ENCODE results near the gene CPLX4. TPM values are rescaled to one million over a fixed set of nuclear protein-coding genes. Genes with fewer than 3 reads are reported as not detected.

CPLX4 gene
- total RNA-seq, 8 experiments from 2014 or later: 0.23 to 0.81 (median 0.49) TPM; not detected in 5

DNA sequence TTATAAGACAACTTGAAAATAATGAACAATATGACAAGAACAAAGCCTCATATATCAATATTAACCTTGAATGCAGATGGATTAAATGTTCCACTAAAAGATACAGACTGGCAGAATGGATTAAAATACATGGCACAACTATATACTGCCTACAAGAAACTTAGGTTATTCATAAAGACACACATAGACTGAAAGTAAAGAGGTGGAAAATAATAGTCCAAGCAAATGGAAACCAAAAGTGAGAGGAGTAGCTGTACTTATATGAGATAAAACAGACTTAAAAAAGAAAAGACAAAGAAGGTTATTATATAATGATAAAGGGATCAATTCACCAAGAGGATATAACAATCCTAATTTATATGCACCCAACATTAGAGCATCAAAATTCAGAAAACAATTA is 22.4 kb upstream of the CPLX4 start:
- in situ Hi-C loops (cut with MboI; ENCODE audit: low pct_unique_long_range_greater_than_20kb in 2 of 9, low sequenced_read_pairs in 9 of 9, unreplicated experiment in 9 of 9): no loop called here
- H3K4me1 ChIP-seq (replicated peaks in 1 of 2): no peaks in the 10 kb centered on the region
- no peak overlapping the region for H3K27ac ChIP-seq
- ATAC-seq (replicated peaks in 6 of 8): no peak
- no peak overlapping the region for H3K4me3 ChIP-seq

DNA sequence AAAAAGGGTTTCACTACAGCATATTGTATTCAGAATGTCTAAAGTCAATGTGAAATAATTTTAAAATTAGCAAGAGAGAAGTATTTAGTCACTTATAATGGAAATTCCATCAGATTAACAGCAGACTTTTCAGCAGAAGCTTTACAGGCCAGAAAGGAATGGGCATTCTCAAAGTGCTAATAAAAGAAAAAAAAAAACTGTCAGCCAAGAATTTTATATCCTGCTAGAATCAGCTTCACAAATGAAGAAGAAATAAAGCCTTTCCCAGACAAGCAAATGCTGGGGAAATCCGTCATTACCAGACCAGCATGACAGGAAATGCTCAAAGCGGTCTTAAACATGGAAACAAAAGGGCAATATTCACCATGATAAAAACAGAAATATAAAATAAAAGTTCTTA is 21.9 kb upstream of the CPLX4 start:
- H3K4me1 ChIP-seq (replicated peaks in 1 of 2): no peaks in the 10 kb centered on the region
- in situ Hi-C loops (cut with MboI; ENCODE audit: low pct_unique_long_range_greater_than_20kb in 2 of 9, low sequenced_read_pairs in 9 of 9, unreplicated experiment in 9 of 9): no loop called here
- H3K4me3 ChIP-seq: no peak overlapping the region
- no peak for ATAC-seq (replicated peaks in 6 of 8)
- WGBS, 10 experiments: 92 to 100% (median 97%) methylated on average over 2 of the region's 2 CpGs
- H3K27ac ChIP-seq: no peak overlapping the region

DNA sequence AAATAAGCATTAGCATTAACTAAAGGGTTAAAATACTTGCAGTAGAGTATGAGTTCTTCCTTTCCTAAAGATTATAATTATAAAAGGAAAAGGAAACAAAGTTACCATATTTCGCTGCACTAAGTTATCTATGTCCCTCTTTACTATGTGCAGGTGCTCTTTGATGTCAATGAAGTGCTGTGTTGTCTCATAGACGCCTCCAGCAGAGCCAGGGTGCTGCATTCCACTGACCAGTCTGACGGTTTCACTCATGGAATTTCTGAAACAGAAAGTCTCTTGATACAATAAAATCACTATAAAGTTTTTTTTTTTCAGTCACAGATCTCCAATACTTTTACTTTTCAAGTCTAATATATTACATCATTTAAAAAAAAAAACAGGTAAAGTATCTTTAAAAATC is 14.5 kb upstream of the CPLX4 start:
- in situ Hi-C loops (cut with MboI; ENCODE audit: low pct_unique_long_range_greater_than_20kb in 2 of 9, low sequenced_read_pairs in 9 of 9, unreplicated experiment in 9 of 9): no loop called here
- 79 to 100% (median 100%) methylated on average over 1 to 3 of the region's 3 CpGs; no CpG with 5 or more reads in 1 of the 10 experiments for WGBS, 10 experiments
- Histone ChIP-seq H3K4me3 (no peak overlapping the region), H3K4me1 (replicated peaks in 1 of 2) (no peaks in the 10 kb centered on the region), H3K27ac (no peak overlapping the region)
- no peak for ATAC-seq (replicated peaks in 6 of 8)

DNA sequence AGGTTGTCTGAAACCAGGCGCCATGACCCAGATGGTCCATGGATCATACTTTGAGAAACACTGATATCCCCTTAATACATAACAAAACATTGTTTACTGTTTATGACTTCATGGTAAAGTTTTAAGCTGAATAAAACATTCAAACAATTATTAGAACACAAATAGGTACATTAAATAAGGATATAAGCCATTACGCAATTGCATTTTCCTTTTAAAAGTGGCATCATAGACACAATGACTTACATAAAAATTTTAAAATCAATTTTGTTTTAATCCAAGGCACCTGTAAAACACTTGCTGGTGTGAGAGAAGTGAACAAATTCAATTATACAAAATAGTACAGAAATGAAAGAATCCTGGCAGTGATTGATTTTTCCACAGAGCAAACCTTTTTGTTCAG is 10.2 kb upstream of the CPLX4 start:
- WGBS, 10 experiments: 43 to 100% (median 100%) methylated on average over 1 to 2 of the region's 2 CpGs
- Histone ChIP-seq H3K4me1 (replicated peaks in 1 of 2) (peaks cover 2% of the 10 kb centered on the region in 2 donors), H3K4me3 (no peak overlapping the region), H3K27ac (no peak overlapping the region)
- in situ Hi-C loops (cut with MboI; ENCODE audit: low pct_unique_long_range_greater_than_20kb in 2 of 9, low sequenced_read_pairs in 9 of 9, unreplicated experiment in 9 of 9): no loop called here
- ATAC-seq (replicated peaks in 6 of 8): no peak

DNA sequence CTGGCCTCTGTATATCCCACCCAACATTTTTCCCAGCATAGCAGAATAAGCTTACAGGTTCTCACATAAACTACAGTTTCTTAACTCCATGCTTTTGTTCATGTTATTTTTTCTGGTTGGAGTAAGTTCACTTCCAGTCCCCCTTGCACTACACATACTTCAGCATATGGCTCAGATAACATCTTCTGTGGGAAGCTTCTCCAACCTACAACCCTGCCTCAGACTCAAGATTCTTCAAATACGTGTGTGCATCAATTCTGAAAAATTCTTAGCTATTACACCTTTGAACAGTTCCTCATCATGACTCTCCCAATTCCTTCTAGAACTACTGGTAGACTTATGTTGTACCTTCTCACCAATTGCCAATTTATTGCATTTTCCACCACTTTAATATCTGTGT is 7.5 kb upstream of the CPLX4 start:
- ATAC-seq (replicated peaks in 6 of 8): no peak
- 80 to 100% (median 92%) methylated on average over 1 of the region's 1 CpG; no CpG with 5 or more reads in 5 of the 10 experiments for WGBS, 10 experiments
- Histone ChIP-seq H3K27ac (no peak overlapping the region), H3K4me1 (replicated peaks in 1 of 2) (peaks cover 2% of the 10 kb centered on the region in 2 donors), H3K4me3 (no peak overlapping the region)
- in situ Hi-C loops (cut with MboI; ENCODE audit: low pct_unique_long_range_greater_than_20kb in 2 of 9, low sequenced_read_pairs in 9 of 9, unreplicated experiment in 9 of 9): no loop called here

DNA sequence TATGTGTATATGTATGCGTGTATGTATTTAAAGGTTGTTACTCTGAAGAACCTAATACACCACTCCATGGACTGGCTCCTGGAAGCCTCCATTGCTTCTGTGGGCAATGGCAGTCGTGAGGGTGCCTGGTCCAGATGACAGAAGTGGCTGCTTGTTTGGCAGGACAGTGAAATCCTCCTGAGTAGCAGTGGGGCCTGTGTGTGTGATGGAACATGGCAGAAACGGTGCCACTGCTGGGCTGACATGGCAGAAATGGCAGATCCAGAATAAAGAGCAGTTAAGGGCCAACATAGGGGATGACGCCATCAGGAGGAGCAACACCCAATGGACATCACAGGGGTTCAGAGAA is 6.1 kb upstream of the CPLX4 start:
- WGBS, 10 experiments: 85 to 100% (median 100%) methylated on average over 1 to 3 of the region's 4 CpGs; no CpG with 5 or more reads in 4 of the 10 experiments

DNA sequence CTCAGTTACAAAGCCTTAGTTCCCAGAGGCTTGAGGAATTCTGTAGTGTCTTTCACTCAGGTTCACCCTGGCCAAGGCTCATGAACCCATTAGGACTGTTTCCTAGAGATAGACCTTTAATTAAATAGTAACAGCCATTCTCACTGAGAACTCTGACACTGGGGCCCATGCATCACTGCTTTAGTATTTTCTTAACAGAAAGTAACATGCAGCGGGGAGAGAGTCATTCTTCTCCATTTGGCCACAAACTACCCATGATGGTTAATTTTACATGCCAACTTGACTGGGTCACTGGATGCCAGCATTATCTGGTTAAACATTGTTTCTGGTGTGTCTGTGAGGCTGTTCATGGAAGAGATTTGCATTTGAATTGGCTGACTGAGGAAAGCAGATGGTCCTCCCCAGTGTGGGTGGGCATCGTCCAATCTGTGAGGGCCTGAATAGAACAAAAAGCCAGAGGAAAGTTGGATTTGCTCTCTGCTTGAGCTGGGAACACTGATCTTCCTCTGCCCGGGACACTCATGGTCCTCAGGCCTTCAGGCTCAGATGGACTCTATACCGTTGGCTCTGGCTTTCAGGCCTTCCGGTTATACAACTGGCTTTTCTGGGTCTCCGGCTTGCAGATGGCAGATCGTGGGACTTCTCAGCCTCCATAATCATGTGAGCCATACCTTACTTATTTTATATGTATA is 5.6 kb upstream of the CPLX4 start:
- H3K4me1 ChIP-seq (replicated peaks in 1 of 2): peaks cover 2% of the 10 kb centered on the region in 2 donors
- H3K4me3 ChIP-seq: no peak overlapping the region
- in situ Hi-C loops (cut with MboI; ENCODE audit: low pct_unique_long_range_greater_than_20kb in 2 of 9, low sequenced_read_pairs in 9 of 9, unreplicated experiment in 9 of 9): no loop called here
- H3K27ac ChIP-seq: no peak overlapping the region
- peak in 5 of 8 experiments; percentile 65 to 87 (median 70) for ATAC-seq (replicated peaks in 6 of 8)
- 61 to 100% (median 82%) methylated on average over 1 to 6 of the region's 7 CpGs; no CpG with 5 or more reads in 3 of the 10 experiments for WGBS, 10 experiments

More for the DNA sequence above, 6.1 kb upstream of the CPLX4 start:
- no peak overlapping the region for H3K4me3 ChIP-seq
- no peak for ATAC-seq (replicated peaks in 6 of 8)
- H3K4me1 ChIP-seq (replicated peaks in 1 of 2): peaks cover 2% of the 10 kb centered on the region in 2 donors
- H3K27ac ChIP-seq: no peak overlapping the region
- in situ Hi-C loops (cut with MboI; ENCODE audit: low pct_unique_long_range_greater_than_20kb in 2 of 9, low sequenced_read_pairs in 9 of 9, unreplicated experiment in 9 of 9): no loop called here

DNA sequence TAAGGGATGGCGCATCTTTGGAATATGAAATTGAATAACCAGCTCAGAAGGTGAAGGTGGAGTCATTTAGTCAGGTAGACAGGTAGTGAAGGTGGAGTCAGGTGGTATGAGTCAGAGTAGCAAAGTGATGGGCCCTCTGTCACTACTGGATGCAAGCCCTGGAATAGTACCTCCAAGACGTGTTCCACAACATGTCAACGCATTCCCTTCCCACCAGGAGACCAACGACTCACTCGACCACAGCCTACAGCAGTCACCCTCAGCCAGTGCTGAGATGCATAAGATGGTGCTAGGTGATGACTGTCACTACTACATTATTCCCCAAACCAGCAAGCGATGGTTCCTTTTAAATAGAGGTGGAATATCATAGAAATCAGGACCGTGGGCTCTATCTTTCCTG is 6.8 kb downstream of the CPLX4 start:
- WGBS, 10 experiments: 20 to 95% (median 79%) methylated on average over 1 to 7 of the region's 7 CpGs; no CpG with 5 or more reads in 2 of the 10 experiments
- Histone ChIP-seq H3K4me1 (replicated peaks in 1 of 2) (no peaks in the 10 kb centered on the region), H3K27ac (no peak overlapping the region), H3K4me3 (no peak overlapping the region)
- ATAC-seq (replicated peaks in 6 of 8): no peak
- in situ Hi-C loops (cut with MboI; ENCODE audit: low pct_unique_long_range_greater_than_20kb in 2 of 9, low sequenced_read_pairs in 9 of 9, unreplicated experiment in 9 of 9): loop anchor here in 1 of 9 experiments (10.0 kb wide), 1 partner anchor 83 kb away; no protein-coding TSS in a partner anchor

DNA sequence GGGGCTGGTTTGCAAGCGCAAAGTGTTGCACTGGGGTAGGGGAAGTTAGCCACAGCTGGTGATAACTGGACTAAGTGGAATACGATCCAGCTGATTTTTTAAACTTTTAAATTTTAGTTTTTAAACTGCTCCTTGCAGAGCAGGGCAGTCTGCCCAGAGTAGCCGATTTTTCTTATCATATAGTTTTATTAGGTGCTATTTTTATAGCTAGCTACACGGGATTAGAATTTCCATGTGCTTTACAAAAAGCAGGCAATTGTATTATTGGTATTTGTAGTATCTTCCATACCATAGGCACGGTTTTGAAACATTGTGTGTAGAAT is 9.6 kb downstream of the CPLX4 start:
- WGBS, 10 experiments: 0 to 73% (median 18%) methylated on average over 1 to 4 of the region's 5 CpGs; no CpG with 5 or more reads in 2 of the 10 experiments
- in situ Hi-C loops (cut with MboI; ENCODE audit: low pct_unique_long_range_greater_than_20kb in 2 of 9, low sequenced_read_pairs in 9 of 9, unreplicated experiment in 9 of 9): no loop called here
- Histone ChIP-seq H3K4me1 (replicated peaks in 1 of 2) (no peaks in the 10 kb centered on the region), H3K27ac (no peak overlapping the region), H3K4me3 (peak overlapping the region; percentile 20 to 33 (median 28))
- peak in 3 of 8 experiments; percentile 65 to 71 (median 67) for ATAC-seq (replicated peaks in 6 of 8)

DNA sequence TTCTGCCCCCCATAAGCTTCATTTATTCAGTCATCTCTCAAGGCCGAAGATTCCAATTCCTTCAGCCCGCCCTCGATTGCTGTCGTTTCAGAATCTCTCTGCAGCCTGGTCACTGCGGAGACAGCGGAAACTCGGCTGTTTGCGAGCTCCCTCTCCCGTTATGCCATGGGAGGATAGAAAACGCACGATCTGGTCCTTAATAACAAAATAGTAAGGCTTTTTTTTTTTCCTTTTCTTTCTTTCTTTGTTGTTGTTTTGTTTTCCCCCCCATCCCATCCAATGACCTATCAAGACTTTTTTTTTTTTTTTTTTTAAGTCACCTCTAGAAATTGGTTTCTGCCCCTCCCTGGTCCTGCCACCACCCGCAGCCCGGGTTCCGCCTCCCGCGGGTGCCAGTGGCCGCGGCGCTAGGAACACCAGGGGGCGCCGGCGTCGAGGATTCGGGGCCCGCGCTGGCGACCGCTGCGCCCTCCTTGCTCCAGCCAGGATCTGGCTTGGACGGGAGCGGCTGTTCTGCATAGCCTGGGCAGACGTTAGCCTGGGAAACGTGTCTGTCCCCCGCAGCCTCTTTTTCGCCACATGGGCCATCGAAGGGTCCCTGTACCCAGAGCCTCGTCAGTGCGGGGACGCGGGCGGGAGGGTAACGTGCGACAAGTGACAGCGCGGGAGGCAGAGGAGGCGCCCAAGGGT is 10.1 kb downstream of the CPLX4 start:
- Histone ChIP-seq H3K4me1 (replicated peaks in 1 of 2) (no peaks in the 10 kb centered on the region), H3K4me3 (peak overlapping the region; percentile 20 to 33 (median 28)), H3K27ac (no peak overlapping the region)
- ATAC-seq (replicated peaks in 6 of 8): peak; percentile 98 to 100 (median 99)
- 0 to 14% (median 1%) methylated on average over 2 to 31 of the region's 46 CpGs; no CpG with 5 or more reads in 1 of the 10 experiments for WGBS, 10 experiments
- in situ Hi-C loops (cut with MboI; ENCODE audit: low pct_unique_long_range_greater_than_20kb in 2 of 9, low sequenced_read_pairs in 9 of 9, unreplicated experiment in 9 of 9): no loop called here

DNA sequence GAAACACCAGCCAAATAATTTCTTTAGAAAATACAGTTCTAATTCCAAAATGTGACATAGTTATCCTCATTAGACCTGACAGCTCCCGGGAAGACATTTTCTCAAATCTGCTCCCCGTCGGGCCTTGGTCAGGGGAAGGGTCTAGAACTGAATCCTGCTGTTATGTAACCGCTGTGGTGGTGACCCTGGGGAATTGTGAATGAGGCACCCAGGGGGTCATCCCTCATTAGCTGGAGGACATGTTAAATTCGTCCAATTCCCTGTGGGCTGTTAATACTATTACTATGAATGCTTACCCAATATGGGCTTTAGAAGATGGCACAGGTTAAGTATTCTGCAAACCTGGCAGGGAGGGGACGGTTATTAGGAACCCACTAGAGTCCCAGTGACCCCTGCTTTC is 11.8 kb downstream of the CPLX4 start:
- Histone ChIP-seq H3K4me3 (no peak overlapping the region), H3K4me1 (replicated peaks in 1 of 2) (no peaks in the 10 kb centered on the region), H3K27ac (no peak overlapping the region)
- in situ Hi-C loops (cut with MboI; ENCODE audit: low pct_unique_long_range_greater_than_20kb in 2 of 9, low sequenced_read_pairs in 9 of 9, unreplicated experiment in 9 of 9): no loop called here
- WGBS, 10 experiments: 40 to 100% (median 73%) methylated on average over 1 to 6 of the region's 6 CpGs; no CpG with 5 or more reads in 2 of the 10 experiments
- ATAC-seq (replicated peaks in 6 of 8): no peak

DNA sequence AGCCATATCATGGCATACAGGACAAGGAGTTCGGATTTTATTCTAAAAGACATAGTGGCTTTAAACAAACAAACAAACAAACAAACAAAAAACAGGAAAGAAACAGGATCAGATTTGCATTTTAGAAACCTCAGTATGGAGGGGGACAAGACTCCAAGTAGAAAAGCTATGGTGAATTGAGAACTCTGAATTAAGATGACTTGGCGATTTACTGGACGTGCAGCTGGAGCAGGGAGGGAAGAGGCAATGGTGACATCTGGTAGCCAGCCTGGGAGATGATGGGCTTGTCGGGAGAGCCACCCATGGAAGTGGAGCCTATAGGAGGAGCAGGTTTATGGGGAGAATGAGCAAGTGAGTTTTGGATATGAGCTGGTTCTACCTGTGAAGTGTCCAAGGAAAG is 13.2 kb downstream of the CPLX4 start:
- in situ Hi-C loops (cut with MboI; ENCODE audit: low pct_unique_long_range_greater_than_20kb in 2 of 9, low sequenced_read_pairs in 9 of 9, unreplicated experiment in 9 of 9): no loop called here

DNA sequence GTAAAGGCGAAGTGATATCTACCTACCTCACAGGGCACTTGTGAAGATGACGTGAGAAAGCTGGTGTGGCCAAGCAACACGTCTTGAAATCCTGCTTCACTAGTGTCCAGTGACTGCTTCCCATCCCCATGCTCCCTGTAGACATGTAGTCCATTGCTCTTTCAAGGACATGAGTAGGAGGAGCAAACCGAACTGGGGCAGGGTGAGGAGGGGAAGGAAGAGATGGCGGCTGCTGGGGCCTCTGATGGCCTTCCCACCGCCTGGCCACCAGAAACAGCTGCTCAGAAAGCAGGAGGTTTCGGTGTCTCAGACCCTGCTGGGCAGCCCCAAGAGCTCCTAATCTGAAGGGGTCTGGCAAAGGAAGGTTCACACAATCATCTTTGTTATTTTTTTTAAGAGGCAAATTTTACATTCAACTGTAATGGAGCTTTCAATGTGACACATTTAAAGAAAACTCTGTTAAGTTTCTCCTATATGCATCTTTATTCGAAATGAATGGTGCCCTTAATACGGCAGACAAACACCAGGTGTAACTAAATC is 14.7 kb downstream of the CPLX4 start:
- H3K4me3 ChIP-seq: no peak overlapping the region
- in situ Hi-C loops (cut with MboI; ENCODE audit: low pct_unique_long_range_greater_than_20kb in 2 of 9, low sequenced_read_pairs in 9 of 9, unreplicated experiment in 9 of 9): no loop called here
- ATAC-seq (replicated peaks in 6 of 8): no peak
- no peaks in the 10 kb centered on the region for H3K4me1 ChIP-seq (replicated peaks in 1 of 2)
- H3K27ac ChIP-seq: no peak overlapping the region
- 61 to 97% (median 83%) methylated on average over 1 to 5 of the region's 9 CpGs; no CpG with 5 or more reads in 1 of the 10 experiments for WGBS, 10 experiments

More for the DNA sequence above, 13.2 kb downstream of the CPLX4 start:
- Histone ChIP-seq H3K4me1 (replicated peaks in 1 of 2) (no peaks in the 10 kb centered on the region), H3K27ac (no peak overlapping the region), H3K4me3 (no peak overlapping the region)
- WGBS, 10 experiments: 17 to 83% (median 59%) methylated on average over 1 to 4 of the region's 4 CpGs
- peak in 1 of 8 experiments; percentile 29 for ATAC-seq (replicated peaks in 6 of 8)

Measured in motor neuron (in vitro differentiated cells).